H1 (cell line): Measurements from ENCODE around the gene FBXO17. TPM values are rescaled to one million over a fixed set of nuclear protein-coding genes. Genes with fewer than 3 reads are reported as not detected.

Experiments used
- CTCF ChIA-PET: fragments of 300-600 bp; sonication (Branson Sonifier 250); formaldehyde crosslinking; loops from one replicate; lab custom pipeline; 2021; ENCODE audit not compliant: partially characterized antibody; lab: Charles Lee
- POLR2A ChIA-PET: fragments of 300-600 bp; sonication (Branson Sonifier 250); formaldehyde crosslinking; loops from one replicate; lab custom pipeline; 2021; ENCODE audit warnings: inconsistent platforms; ENCODE audit not compliant: partially characterized antibody; lab: Charles Lee
- DNase-seq, 2 experiments: peaks; one replicate each; pipeline versions ENCODE4 v3.0.0 to v3.0.0-alpha.2; 2010 to 2022; ENCODE audit warnings: low spot score in 2 of 2, low read depth in 1 of 2, mixed read lengths in 1 of 2
- FAIRE-seq: peaks from 2 replicates; lab custom pipeline; 2011; peaks lifted over from hg19 to GRCh38; lab: Jason Lieb, UNC
- H2AFZ ChIP-seq: 2 replicates; pipeline ENCODE4 v1.8.1; 2012; ENCODE audit warnings: low read length, inconsistent platforms
- H2AK5ac ChIP-seq: 2 replicates; pipeline ENCODE4 v1.6.1; 2013; ENCODE audit warnings: low read depth, low read length
- H2BK120ac ChIP-seq: replicated peaks from 2 replicates; pipeline ENCODE3; 2013; ENCODE audit warnings: low read depth, low read length, inconsistent platforms
- H2BK12ac ChIP-seq: 2 replicates; pipeline ENCODE4 v1.6.1; 2013; ENCODE audit warnings: low read depth, low read length
- H2BK15ac ChIP-seq: 2 replicates; pipeline ENCODE4 v1.6.1; 2013; ENCODE audit warnings: low read length
- H2BK20ac ChIP-seq: 2 replicates; pipeline ENCODE4 v1.6.1; 2013; ENCODE audit warnings: low read length
- H2BK5ac ChIP-seq: 2 replicates; pipeline ENCODE4 v1.6.1; 2013; ENCODE audit warnings: low read depth, low read length
- H3K14ac ChIP-seq: 2 replicates; pipeline ENCODE4 v1.6.1; 2013; ENCODE audit warnings: inconsistent platforms; ENCODE audit not compliant: insufficient read length
- H3K18ac ChIP-seq: 2 replicates; pipeline ENCODE4 v1.6.1; 2013; ENCODE audit warnings: low read length; ENCODE audit errors: extremely low read depth
- H3K23ac ChIP-seq: 2 replicates; pipeline ENCODE4 v1.6.1; 2013; ENCODE audit warnings: inconsistent platforms; ENCODE audit not compliant: insufficient read length
- H3K23me2 ChIP-seq: 2 replicates; pipeline ENCODE4 v1.6.1; 2013; ENCODE audit warnings: low read depth, low read length
- H3K27ac ChIP-seq: 2 replicates; pipeline ENCODE4 v1.6.1; 2011; ENCODE audit warnings: low read depth, low read length, inconsistent platforms
- H3K27me3 ChIP-seq, 4 experiments: replicated peaks in 1 of 4; 1 replicate in 1 of 4; 2 replicates in 3 of 4; pipeline versions ENCODE4 v1.6.1 to v1.8.1; 2011 to 2013; ENCODE audit warnings: low read length in 3 of 4, mild to moderate bottlenecking in 3 of 4, inconsistent platforms in 2 of 4, mixed read lengths in 2 of 4, moderate library complexity in 1 of 4; ENCODE audit not compliant: control insufficient read depth in 3 of 4, insufficient read depth in 3 of 4; ENCODE audit errors: extremely low read depth in 1 of 4
- H3K36me3 ChIP-seq, 4 experiments: 2 replicates each; pipeline versions ENCODE4 v1.6.1 to v1.8.1; 2011 to 2013; ENCODE audit warnings: mild to moderate bottlenecking in 4 of 4, low read length in 3 of 4, moderate library complexity in 2 of 4, control low read depth in 1 of 4, inconsistent platforms in 1 of 4; ENCODE audit not compliant: insufficient read depth in 4 of 4, control insufficient read depth in 2 of 4
- H3K4ac ChIP-seq: replicated peaks from 2 replicates; pipeline ENCODE3; 2013; ENCODE audit warnings: low read length, low read depth, mixed read lengths, inconsistent platforms; ENCODE audit not compliant: insufficient read length
- H3K4me1 ChIP-seq, 4 experiments: replicated peaks in 1 of 4; 1 replicate in 1 of 4; 2 replicates in 3 of 4; pipeline versions ENCODE4 v1.6.1 to v1.8.1; 2011 to 2013; ENCODE audit warnings: low read length in 3 of 4, inconsistent platforms in 2 of 4, mixed read lengths in 1 of 4; ENCODE audit not compliant: insufficient read depth in 4 of 4, control insufficient read depth in 3 of 4
- H3K4me2 ChIP-seq, 2 experiments: 2 replicates each; pipeline versions ENCODE4 v1.6.1 to v1.8.1; 2011 to 2013; ENCODE audit warnings: low read depth in 2 of 2, low read length in 2 of 2, control low read depth in 1 of 2, inconsistent platforms in 1 of 2, mild to moderate bottlenecking in 1 of 2; ENCODE audit not compliant: insufficient read depth in 1 of 2
- H3K4me3 ChIP-seq, 4 experiments: fragments of 200-600, 300-600 bp in 1 of 4; sonication (generic), shearing (Covaris generic), sonication (Bioruptor Twin) in 1 of 4; 2 replicates each; pipeline versions ENCODE4 v1.5.1 to v1.8.1; 2011 to 2016; ENCODE audit warnings: low read length in 4 of 4, low read depth in 3 of 4, control low read depth in 2 of 4, inconsistent platforms in 2 of 4, mild to moderate bottlenecking in 2 of 4, mixed read lengths in 1 of 4, moderate library complexity in 1 of 4; ENCODE audit not compliant: insufficient read depth in 2 of 4; ENCODE audit errors: extremely low read depth in 1 of 4
- H3K56ac ChIP-seq: replicated peaks from 2 replicates; pipeline ENCODE3; 2013; ENCODE audit warnings: low read depth, mild to moderate bottlenecking, mixed read lengths, low read length, inconsistent platforms; ENCODE audit not compliant: insufficient read length
- H3K79me1 ChIP-seq: 2 replicates; pipeline ENCODE4 v1.6.1; 2013; ENCODE audit warnings: low read depth, low read length, control low read depth
- H3K79me2 ChIP-seq, 2 experiments: 2 replicates each; pipeline versions ENCODE4 v1.6.1 to v1.8.1; 2012 to 2013; ENCODE audit warnings: low read length in 2 of 2, mild to moderate bottlenecking in 2 of 2, inconsistent platforms in 1 of 2; ENCODE audit not compliant: insufficient read depth in 2 of 2, control insufficient read depth in 1 of 2
- H3K9ac ChIP-seq, 4 experiments: replicated peaks in 1 of 4; 1 replicate in 1 of 4; 2 replicates in 3 of 4; pipeline versions ENCODE4 v1.6.1 to v1.8.1; 2011 to 2013; ENCODE audit warnings: low read depth in 3 of 4, low read length in 3 of 4, control low read depth in 2 of 4, mild to moderate bottlenecking in 2 of 4, moderate library complexity in 2 of 4, inconsistent platforms in 1 of 4; ENCODE audit errors: extremely low read depth in 1 of 4
- H3K9me3 ChIP-seq, 2 experiments: 2 replicates each; pipeline versions ENCODE4 v1.6.1 to v1.8.1; 2012 to 2013; ENCODE audit warnings: mild to moderate bottlenecking in 2 of 2, moderate library complexity in 2 of 2, control low read depth in 1 of 2, inconsistent platforms in 1 of 2, low read depth in 1 of 2, low read length in 1 of 2, mixed read lengths in 1 of 2; ENCODE audit not compliant: insufficient read depth in 2 of 2
- H4K20me1 ChIP-seq, 2 experiments: replicated peaks in 1 of 2; 2 replicates each; pipeline versions ENCODE3 to v1.8.1; 2011 to 2013; ENCODE audit warnings: inconsistent platforms in 2 of 2, low read length in 2 of 2, mild to moderate bottlenecking in 1 of 2; ENCODE audit not compliant: insufficient read depth in 2 of 2, control insufficient read depth in 1 of 2
- H4K5ac ChIP-seq: 2 replicates; pipeline ENCODE4 v1.6.1; 2013; ENCODE audit warnings: low read length, low read depth, mixed read lengths, inconsistent platforms; ENCODE audit not compliant: insufficient read length
- H4K8ac ChIP-seq: 2 replicates; pipeline ENCODE4 v1.8.0; 2013; ENCODE audit warnings: mild to moderate bottlenecking, moderate library complexity, low read length, inconsistent platforms; ENCODE audit not compliant: insufficient read depth; ENCODE audit errors: extremely low read depth
- H4K91ac ChIP-seq: replicated peaks from 2 replicates; pipeline ENCODE3; 2013; ENCODE audit warnings: low read length, mixed read lengths, inconsistent platforms; ENCODE audit not compliant: insufficient read length
- HDAC2 ChIP-seq, 2 experiments: fragments of 300-600 bp in 1 of 2; sonication (generic) in 1 of 2; IDR thresholded peaks; 2 replicates each; pipeline ENCODE4 v1.6.1; 2011 to 2012; ENCODE audit warnings: low read depth in 2 of 2, low read length in 2 of 2, mild to moderate bottlenecking in 2 of 2, moderate library complexity in 2 of 2, borderline replicate concordance in 1 of 2, inconsistent platforms in 1 of 2
- HDAC6 ChIP-seq: IDR thresholded peaks from one replicate; pipeline ENCODE4 v1.7.1; 2012; ENCODE audit warnings: low read depth, mild to moderate bottlenecking, inconsistent platforms, low read length, moderate library complexity
- JUN ChIP-seq: IDR thresholded peaks from 2 replicates; pipeline ENCODE4 v1.6.1; 2011; ENCODE audit warnings: low read depth, mild to moderate bottlenecking, improper control_type of control experiment, low read length
- RNF2 ChIP-seq: fragments of 200-900, 300-1000 bp; sonication (generic); IDR thresholded peaks from 2 replicates; pipeline ENCODE4 v1.7.1; 2016; ENCODE audit warnings: borderline replicate concordance, low read depth, mild to moderate bottlenecking, antibody characterized with exemption, low read length; ENCODE audit not compliant: poor library complexity, severe bottlenecking; ENCODE audit errors: missing control alignments
- SUZ12 ChIP-seq: fragments of 200-600 bp; sonication (generic); IDR thresholded peaks from 2 replicates; pipeline ENCODE4 v1.6.1; 2012; ENCODE audit warnings: mild to moderate bottlenecking, inconsistent platforms, low read length, moderate library complexity, mixed read lengths
- TAF1 ChIP-seq: IDR thresholded peaks from 2 replicates; pipeline ENCODE4 v1.6.1; 2011; ENCODE audit warnings: mild to moderate bottlenecking, low read depth, low read length
- WGBS, 2 experiments: shearing (Covaris generic) in 1 of 2; methylation state at CpG; one replicate each; pipeline versions ENCODE4 v1.1.6 to v1.1.7; 2013 to 2015; ENCODE audit warnings: low lambda C conversion rate in 2 of 2, mixed read lengths in 2 of 2, inconsistent platforms in 1 of 2, low coverage in 1 of 2, missing lambda C conversion rate in 1 of 2; ENCODE audit not compliant: insufficient replicate concordance in 2 of 2, insufficient coverage in 1 of 2, insufficient read length in 1 of 2; ENCODE audit errors: extremely low coverage in 1 of 2, missing lambda C conversion rate in 1 of 2; 5-methylcytosine and 5-hydroxymethylcytosine counted together
- polyA plus RNA-seq, 7 experiments: library from polyadenylated mRNA; depleted of rRNA in 3 of 7; stranded (reverse) in 5 of 7; unstranded in 2 of 7; fragments of >200 nt in 5 of 7; fragments of 200-250 nt in 2 of 7; gene quantifications; 1 replicate in 5 of 7; 2 replicates in 1 of 7; 4 replicates in 1 of 7; pipeline versions ENCODE4 v1.2.1 to v1.2.3, GENCODE V29; 2011 to 2013; ENCODE audit warnings: missing spikeins in 2 of 7, mixed read lengths in 2 of 7
- total RNA-seq: library from RNA; stranded (reverse); fragmentation: NEBNext Ultra II Directional; extraction: Animal tissue kit (Norgen Biotek cat#: 25700); gene quantifications from 2 replicates; pipeline ENCODE4 v1.2.1, GENCODE V29; 2021

Gene FBXO17
- total and polyA plus RNA-seq, 2 of the 8 experiments (the other 6 are each of a cell fraction or from before 2014, with no cell fraction given), result 11.7 to 15.3 TPM

DNA sequence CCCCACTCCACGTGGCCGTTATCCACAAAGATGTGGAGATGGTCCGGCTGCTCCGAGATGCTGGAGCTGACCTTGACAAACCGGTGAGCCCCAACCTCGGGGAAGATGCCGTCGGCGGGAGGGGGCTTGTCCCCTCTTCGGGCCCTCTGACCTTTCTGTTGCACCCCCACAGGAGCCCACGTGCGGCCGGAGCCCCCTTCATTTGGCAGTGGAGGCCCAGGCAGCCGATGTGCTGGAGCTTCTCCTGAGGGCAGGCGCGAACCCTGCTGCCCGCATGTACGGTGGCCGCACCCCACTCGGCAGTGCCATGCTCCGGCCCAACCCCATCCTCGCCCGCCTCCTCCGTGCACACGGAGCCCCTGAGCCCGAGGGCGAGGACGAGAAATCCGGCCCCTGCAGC lies 68.3 kb downstream of the FBXO17 start:
- Histone ChIP-seq H3K79me2 (no peaks in the 10 kb centered on the region), H3K14ac (no peak overlapping the region), H3K18ac (no peak overlapping the region), H3K4me2 (no peak overlapping the region), H2AFZ (no peak overlapping the region), H3K23ac (no peak overlapping the region), H2BK120ac (no peak overlapping the region), H2BK20ac (no peak overlapping the region), H3K9ac (no peak overlapping the region), H3K9me3 (no peaks in the 10 kb centered on the region; a peak in 1 of 4 replicates), H3K23me2 (no peaks in the 10 kb centered on the region; the same call in 1 of the 2 replicates), H3K27me3 (no peaks in the 10 kb centered on the region; a peak in 1 of 7 replicates), H4K8ac (peak overlapping the region; percentile 51; the same call in 1 of the 2 replicates), H3K79me1 (no peaks in the 10 kb centered on the region), H3K36me3 (peaks cover 0 to 15% (median 1%) of the 10 kb centered on the region in 4 experiments; a peak in 3 of 8 replicates), H4K20me1 (peaks cover 0 to 6% of the 10 kb centered on the region in 2 experiments), H2BK5ac (no peak overlapping the region), H2BK12ac (no peak overlapping the region), H2BK15ac (no peak overlapping the region), H3K4ac (no peak overlapping the region), H3K4me1 (peaks cover 0 to 8% (median 1%) of the 10 kb centered on the region in 4 experiments; a peak in 3 of 7 replicates), H3K4me3 (no peak overlapping the region), H3K27ac (no peak overlapping the region), H2AK5ac (no peak overlapping the region), H4K91ac (no peak overlapping the region), H4K5ac (no peak overlapping the region), H3K56ac (no peak overlapping the region)
- DNase-seq (no peak), FAIRE-seq (no peak)
- ChIA-PET POLR2A (interaction anchor here (0.8 to 1.5 kb wide), 3 partner anchors 10 to 27 kb away, joined by 3 to 4 read pairs (median 4); no protein-coding TSS in a partner anchor), CTCF (interaction anchor here (1.2 kb wide), 1 partner anchor 22 kb away, joined by 5 read pairs; no protein-coding TSS in a partner anchor)
- WGBS, 2 experiments, result 98% methylated on average over 20 of the region's 29 CpGs; no CpG with 5 or more reads in 1 of the 2 experiments
- TF ChIP-seq RNF2 (no peak), HDAC6 (no peak), TAF1 (no peak), HDAC2 (IDR thresholded peaks at IDR 0.05; ENCODE audit: borderline replicate concordance in 1 of 2, low read depth in 2 of 2, low read length in 2 of 2) (no peak), JUN (no peak), SUZ12 (no peak)
